GM21423 (cell line): ENCODE measurements around the gene IQSEC3.

Source experiments
- ATAC-seq: cut with Tn5 transposase; IDR thresholded peaks from one replicate; pipeline ENCODE4 v1.9.1; 2021; ENCODE audit warnings: mild to moderate bottlenecking, moderate library complexity; ENCODE audit not compliant: unreplicated experiment

Gene IQSEC3

GRCh38 chr12:78981-79380 is 12.4 kb downstream of the IQSEC3 start:
- no peak for ATAC-seq

- no peak for ATAC-seq
Measured at GRCh38 chr12:80681-81190, 14.2 kb downstream of the IQSEC3 start.

- no peak for ATAC-seq
Measured at GRCh38 chr12:82740-83139, 16.2 kb downstream of the IQSEC3 start.

GRCh38 chr12:84056-84455 is 17.5 kb downstream of the IQSEC3 start:
- no peak for ATAC-seq

- ATAC-seq = no peak
Measured at GRCh38 chr12:85191-85666, 18.7 kb downstream of the IQSEC3 start.

GRCh38 chr12:87315-87714 is 20.7 kb downstream of the IQSEC3 start:
- no peak for ATAC-seq

- no peak for ATAC-seq
Measured at GRCh38 chr12:87856-88255, 21.3 kb downstream of the IQSEC3 start.

- no peak for ATAC-seq
Measured at GRCh38 chr12:89653-90052, 23.1 kb downstream of the IQSEC3 start.

GRCh38 chr12:91213-91612 is 24.6 kb downstream of the IQSEC3 start:
- no peak for ATAC-seq

- no peak for ATAC-seq
Measured at GRCh38 chr12:93266-94005, 26.9 kb downstream of the IQSEC3 start.

GRCh38 chr12:96543-96942 is 30.0 kb downstream of the IQSEC3 start:
- ATAC-seq = no peak

- no peak for ATAC-seq
Measured at GRCh38 chr12:98924-99352, 32.4 kb downstream of the IQSEC3 start.

- ATAC-seq = no peak
Measured at GRCh38 chr12:99605-100004, 33.0 kb downstream of the IQSEC3 start.

GRCh38 chr12:101969-102878 is 35.7 kb downstream of the IQSEC3 start:
- ATAC-seq = no peak

GRCh38 chr12:102879-103168 is 36.3 kb downstream of the IQSEC3 start:
- ATAC-seq = no peak

- no peak for ATAC-seq
Measured at GRCh38 chr12:103169-103981, 36.8 kb downstream of the IQSEC3 start.

GRCh38 chr12:104551-105081 is 38.0 kb downstream of the IQSEC3 start:
- no peak for ATAC-seq

- ATAC-seq = no peak
Measured at GRCh38 chr12:105696-106095, 39.1 kb downstream of the IQSEC3 start.

- ATAC-seq = peak; percentile 77
Measured at GRCh38 chr12:106118-106591, 39.6 kb downstream of the IQSEC3 start.

GRCh38 chr12:108594-108993 is 42.0 kb downstream of the IQSEC3 start:
- ATAC-seq = no peak

- no peak for ATAC-seq
Measured at GRCh38 chr12:109446-109845, 42.9 kb downstream of the IQSEC3 start.
